GM12891 (cell line): ENCODE results near the gene VPS4B.

Source experiments
- DNase-seq: peaks from one replicate; pipeline ENCODE4 v3.0.0; 2011; ENCODE audit warnings: low spot score; ENCODE audit not compliant: insufficient read length
- FAIRE-seq: peaks from 2 replicates; lab custom pipeline; 2011; peaks lifted over from hg19 to GRCh38; lab: Jason Lieb, UNC
- PAX5 ChIP-seq: IDR thresholded peaks from 2 replicates; pipeline ENCODE4 v1.6.1; 2011; ENCODE audit warnings: low read length, moderate library complexity, mild to moderate bottlenecking; ENCODE audit not compliant: insufficient read depth, severe bottlenecking
- POLR2A ChIP-seq: IDR thresholded peaks from 2 replicates; pipeline ENCODE4 v1.6.1; 2011; ENCODE audit warnings: low read depth, low read length, control low read depth
- POLR2AphosphoS5 ChIP-seq: IDR thresholded peaks from 2 replicates; pipeline ENCODE4 v1.6.1; 2011; ENCODE audit warnings: low read depth, low read length, control low read depth
- POU2F2 ChIP-seq: IDR thresholded peaks from 2 replicates; pipeline ENCODE4 v1.6.1; 2011; ENCODE audit warnings: low read depth, mild to moderate bottlenecking, control low read depth, low read length, moderate library complexity
- SPI1 ChIP-seq: IDR thresholded peaks from 2 replicates; pipeline ENCODE4 v1.6.1; 2011; ENCODE audit warnings: low read depth, low read length, control low read depth
- TAF1 ChIP-seq: IDR thresholded peaks from 2 replicates; pipeline ENCODE4 v1.6.1; 2011; ENCODE audit warnings: low read depth, low read length, control low read depth

The VPS4B gene

GRCh38 chr18:63451799-63452660 is 29.8 kb upstream of the VPS4B start:
- no peak for DNase-seq
- no peak for FAIRE-seq
- TF ChIP-seq SPI1 (no peak), POLR2AphosphoS5 (no peak), POLR2A (no peak), PAX5 (no peak), POU2F2 (no peak), TAF1 (no peak)

- no peak for DNase-seq
- FAIRE-seq: no peak
- TF ChIP-seq POLR2AphosphoS5 (no peak), POLR2A (no peak), SPI1 (no peak), PAX5 (no peak), TAF1 (no peak), POU2F2 (no peak)
Observed at GRCh38 chr18:63449426-63449825, 27.1 kb upstream of the VPS4B start.

- FAIRE-seq (no peak), DNase-seq (no peak)
- TF ChIP-seq POLR2A (no peak), PAX5 (no peak), POLR2AphosphoS5 (no peak), TAF1 (no peak), POU2F2 (no peak), SPI1 (no peak)
Observed at GRCh38 chr18:63447066-63447465, 24.8 kb upstream of the VPS4B start.

- peak; percentile 38 for FAIRE-seq
- TF ChIP-seq POLR2AphosphoS5: no peak
- no peak for DNase-seq
Observed at GRCh38 chr18:63446266-63446665, 24.0 kb upstream of the VPS4B start.

- TF ChIP-seq POLR2A (no peak), SPI1 (no peak), TAF1 (no peak), PAX5 (no peak)
- FAIRE-seq (peak; percentile 57), DNase-seq (no peak)
Observed at GRCh38 chr18:63445037-63445436, 22.8 kb upstream of the VPS4B start.

- FAIRE-seq: peak; percentile 38
- TF ChIP-seq POU2F2 (no peak), POLR2AphosphoS5 (no peak), POLR2A (no peak), TAF1 (no peak), SPI1 (no peak), PAX5 (no peak)
- no peak for DNase-seq
Observed at GRCh38 chr18:63444580-63444979, 22.3 kb upstream of the VPS4B start.

GRCh38 chr18:63443829-63444228 is 21.6 kb upstream of the VPS4B start:
- FAIRE-seq: no peak
- DNase-seq: no peak
- TF ChIP-seq PAX5: no peak
- TF ChIP-seq POU2F2: no peak

- FAIRE-seq (no peak), DNase-seq (no peak)
- peak; percentile 71 for TF ChIP-seq SPI1
- TF ChIP-seq TAF1: no peak
- no peak for TF ChIP-seq POLR2AphosphoS5
Observed at GRCh38 chr18:63440881-63441280, 18.6 kb upstream of the VPS4B start.

- FAIRE-seq (peak; percentile 60), DNase-seq (no peak)
- TF ChIP-seq TAF1: no peak
- no peak for TF ChIP-seq POLR2A
- TF ChIP-seq POU2F2: no peak
- TF ChIP-seq PAX5: no peak
- TF ChIP-seq SPI1: no peak
- no peak for TF ChIP-seq POLR2AphosphoS5
Observed at GRCh38 chr18:63440219-63440618, 17.9 kb upstream of the VPS4B start.

- TF ChIP-seq POLR2A (no peak), PAX5 (no peak), SPI1 (no peak)
- FAIRE-seq (peak; percentile 87), DNase-seq (peak; percentile 32)
Observed at GRCh38 chr18:63439334-63439733, 17.1 kb upstream of the VPS4B start.
